H1 (cell line): Measurements from ENCODE around the gene LDLRAD3. TPM values are rescaled to one million over a fixed set of nuclear protein-coding genes. Genes with fewer than 3 reads are reported as not detected.

Experiments
- CTCF ChIA-PET: fragments of 300-600 bp; sonication (Branson Sonifier 250); formaldehyde crosslinking; loops from one replicate; lab custom pipeline; 2021; ENCODE audit not compliant: partially characterized antibody; lab: Charles Lee
- POLR2A ChIA-PET: fragments of 300-600 bp; sonication (Branson Sonifier 250); formaldehyde crosslinking; loops from one replicate; lab custom pipeline; 2021; ENCODE audit warnings: inconsistent platforms; ENCODE audit not compliant: partially characterized antibody; lab: Charles Lee
- DNase-seq, 2 experiments: peaks; one replicate each; pipeline versions ENCODE4 v3.0.0 to v3.0.0-alpha.2; 2010 to 2022; ENCODE audit warnings: low spot score in 2 of 2, low read depth in 1 of 2, mixed read lengths in 1 of 2
- FAIRE-seq: peaks from 2 replicates; lab custom pipeline; 2011; peaks lifted over from hg19 to GRCh38; lab: Jason Lieb, UNC
- H2AFZ ChIP-seq: 2 replicates; pipeline ENCODE4 v1.8.1; 2012; ENCODE audit warnings: low read length, inconsistent platforms
- H2AK5ac ChIP-seq: 2 replicates; pipeline ENCODE4 v1.6.1; 2013; ENCODE audit warnings: low read depth, low read length
- H2BK120ac ChIP-seq: replicated peaks from 2 replicates; pipeline ENCODE3; 2013; ENCODE audit warnings: low read depth, low read length, inconsistent platforms
- H2BK12ac ChIP-seq: 2 replicates; pipeline ENCODE4 v1.6.1; 2013; ENCODE audit warnings: low read depth, low read length
- H2BK15ac ChIP-seq: 2 replicates; pipeline ENCODE4 v1.6.1; 2013; ENCODE audit warnings: low read length
- H2BK20ac ChIP-seq: 2 replicates; pipeline ENCODE4 v1.6.1; 2013; ENCODE audit warnings: low read length
- H2BK5ac ChIP-seq: 2 replicates; pipeline ENCODE4 v1.6.1; 2013; ENCODE audit warnings: low read depth, low read length
- H3K14ac ChIP-seq: 2 replicates; pipeline ENCODE4 v1.6.1; 2013; ENCODE audit warnings: inconsistent platforms; ENCODE audit not compliant: insufficient read length
- H3K18ac ChIP-seq: 2 replicates; pipeline ENCODE4 v1.6.1; 2013; ENCODE audit warnings: low read length; ENCODE audit errors: extremely low read depth
- H3K23ac ChIP-seq: 2 replicates; pipeline ENCODE4 v1.6.1; 2013; ENCODE audit warnings: inconsistent platforms; ENCODE audit not compliant: insufficient read length
- H3K23me2 ChIP-seq: 2 replicates; pipeline ENCODE4 v1.6.1; 2013; ENCODE audit warnings: low read depth, low read length
- H3K27ac ChIP-seq: 2 replicates; pipeline ENCODE4 v1.6.1; 2011; ENCODE audit warnings: low read depth, low read length, inconsistent platforms
- H3K27me3 ChIP-seq, 4 experiments: replicated peaks in 1 of 4; 1 replicate in 1 of 4; 2 replicates in 3 of 4; pipeline versions ENCODE4 v1.6.1 to v1.8.1; 2011 to 2013; ENCODE audit warnings: low read length in 3 of 4, mild to moderate bottlenecking in 3 of 4, inconsistent platforms in 2 of 4, mixed read lengths in 2 of 4, moderate library complexity in 1 of 4; ENCODE audit not compliant: control insufficient read depth in 3 of 4, insufficient read depth in 3 of 4; ENCODE audit errors: extremely low read depth in 1 of 4
- H3K36me3 ChIP-seq, 4 experiments: 2 replicates each; pipeline versions ENCODE4 v1.6.1 to v1.8.1; 2011 to 2013; ENCODE audit warnings: mild to moderate bottlenecking in 4 of 4, low read length in 3 of 4, moderate library complexity in 2 of 4, control low read depth in 1 of 4, inconsistent platforms in 1 of 4; ENCODE audit not compliant: insufficient read depth in 4 of 4, control insufficient read depth in 2 of 4
- H3K4ac ChIP-seq: replicated peaks from 2 replicates; pipeline ENCODE3; 2013; ENCODE audit warnings: low read length, low read depth, mixed read lengths, inconsistent platforms; ENCODE audit not compliant: insufficient read length
- H3K4me1 ChIP-seq, 4 experiments: replicated peaks in 1 of 4; 1 replicate in 1 of 4; 2 replicates in 3 of 4; pipeline versions ENCODE4 v1.6.1 to v1.8.1; 2011 to 2013; ENCODE audit warnings: low read length in 3 of 4, inconsistent platforms in 2 of 4, mixed read lengths in 1 of 4; ENCODE audit not compliant: insufficient read depth in 4 of 4, control insufficient read depth in 3 of 4
- H3K4me2 ChIP-seq, 2 experiments: 2 replicates each; pipeline versions ENCODE4 v1.6.1 to v1.8.1; 2011 to 2013; ENCODE audit warnings: low read depth in 2 of 2, low read length in 2 of 2, control low read depth in 1 of 2, inconsistent platforms in 1 of 2, mild to moderate bottlenecking in 1 of 2; ENCODE audit not compliant: insufficient read depth in 1 of 2
- H3K4me3 ChIP-seq, 4 experiments: fragments of 200-600, 300-600 bp in 1 of 4; sonication (generic), shearing (Covaris generic), sonication (Bioruptor Twin) in 1 of 4; 2 replicates each; pipeline versions ENCODE4 v1.5.1 to v1.8.1; 2011 to 2016; ENCODE audit warnings: low read length in 4 of 4, low read depth in 3 of 4, control low read depth in 2 of 4, inconsistent platforms in 2 of 4, mild to moderate bottlenecking in 2 of 4, mixed read lengths in 1 of 4, moderate library complexity in 1 of 4; ENCODE audit not compliant: insufficient read depth in 2 of 4; ENCODE audit errors: extremely low read depth in 1 of 4
- H3K56ac ChIP-seq: replicated peaks from 2 replicates; pipeline ENCODE3; 2013; ENCODE audit warnings: low read depth, mild to moderate bottlenecking, mixed read lengths, low read length, inconsistent platforms; ENCODE audit not compliant: insufficient read length
- H3K79me1 ChIP-seq: 2 replicates; pipeline ENCODE4 v1.6.1; 2013; ENCODE audit warnings: low read depth, low read length, control low read depth
- H3K79me2 ChIP-seq, 2 experiments: 2 replicates each; pipeline versions ENCODE4 v1.6.1 to v1.8.1; 2012 to 2013; ENCODE audit warnings: low read length in 2 of 2, mild to moderate bottlenecking in 2 of 2, inconsistent platforms in 1 of 2; ENCODE audit not compliant: insufficient read depth in 2 of 2, control insufficient read depth in 1 of 2
- H3K9ac ChIP-seq, 4 experiments: replicated peaks in 1 of 4; 1 replicate in 1 of 4; 2 replicates in 3 of 4; pipeline versions ENCODE4 v1.6.1 to v1.8.1; 2011 to 2013; ENCODE audit warnings: low read depth in 3 of 4, low read length in 3 of 4, control low read depth in 2 of 4, mild to moderate bottlenecking in 2 of 4, moderate library complexity in 2 of 4, inconsistent platforms in 1 of 4; ENCODE audit errors: extremely low read depth in 1 of 4
- H3K9me3 ChIP-seq, 2 experiments: 2 replicates each; pipeline versions ENCODE4 v1.6.1 to v1.8.1; 2012 to 2013; ENCODE audit warnings: mild to moderate bottlenecking in 2 of 2, moderate library complexity in 2 of 2, control low read depth in 1 of 2, inconsistent platforms in 1 of 2, low read depth in 1 of 2, low read length in 1 of 2, mixed read lengths in 1 of 2; ENCODE audit not compliant: insufficient read depth in 2 of 2
- H4K20me1 ChIP-seq, 2 experiments: replicated peaks in 1 of 2; 2 replicates each; pipeline versions ENCODE3 to v1.8.1; 2011 to 2013; ENCODE audit warnings: inconsistent platforms in 2 of 2, low read length in 2 of 2, mild to moderate bottlenecking in 1 of 2; ENCODE audit not compliant: insufficient read depth in 2 of 2, control insufficient read depth in 1 of 2
- H4K5ac ChIP-seq: 2 replicates; pipeline ENCODE4 v1.6.1; 2013; ENCODE audit warnings: low read length, low read depth, mixed read lengths, inconsistent platforms; ENCODE audit not compliant: insufficient read length
- H4K8ac ChIP-seq: 2 replicates; pipeline ENCODE4 v1.8.0; 2013; ENCODE audit warnings: mild to moderate bottlenecking, moderate library complexity, low read length, inconsistent platforms; ENCODE audit not compliant: insufficient read depth; ENCODE audit errors: extremely low read depth
- H4K91ac ChIP-seq: replicated peaks from 2 replicates; pipeline ENCODE3; 2013; ENCODE audit warnings: low read length, mixed read lengths, inconsistent platforms; ENCODE audit not compliant: insufficient read length
- WGBS, 2 experiments: shearing (Covaris generic) in 1 of 2; methylation state at CpG; one replicate each; pipeline versions ENCODE4 v1.1.6 to v1.1.7; 2013 to 2015; ENCODE audit warnings: low lambda C conversion rate in 2 of 2, mixed read lengths in 2 of 2, inconsistent platforms in 1 of 2, low coverage in 1 of 2, missing lambda C conversion rate in 1 of 2; ENCODE audit not compliant: insufficient replicate concordance in 2 of 2, insufficient coverage in 1 of 2, insufficient read length in 1 of 2; ENCODE audit errors: extremely low coverage in 1 of 2, missing lambda C conversion rate in 1 of 2; 5-methylcytosine and 5-hydroxymethylcytosine counted together
- polyA plus RNA-seq, 7 experiments: library from polyadenylated mRNA; depleted of rRNA in 3 of 7; stranded (reverse) in 5 of 7; unstranded in 2 of 7; fragments of >200 nt in 5 of 7; fragments of 200-250 nt in 2 of 7; gene quantifications; 1 replicate in 5 of 7; 2 replicates in 1 of 7; 4 replicates in 1 of 7; pipeline versions ENCODE4 v1.2.1 to v1.2.3, GENCODE V29; 2011 to 2013; ENCODE audit warnings: missing spikeins in 2 of 7, mixed read lengths in 2 of 7
- total RNA-seq: library from RNA; stranded (reverse); fragmentation: NEBNext Ultra II Directional; extraction: Animal tissue kit (Norgen Biotek cat#: 25700); gene quantifications from 2 replicates; pipeline ENCODE4 v1.2.1, GENCODE V29; 2021

The LDLRAD3 gene
- total and polyA plus RNA-seq, 2 of the 8 experiments (the other 6 are each of a cell fraction or from before 2014, with no cell fraction given) = 18.6 to 22.8 TPM

DNA sequence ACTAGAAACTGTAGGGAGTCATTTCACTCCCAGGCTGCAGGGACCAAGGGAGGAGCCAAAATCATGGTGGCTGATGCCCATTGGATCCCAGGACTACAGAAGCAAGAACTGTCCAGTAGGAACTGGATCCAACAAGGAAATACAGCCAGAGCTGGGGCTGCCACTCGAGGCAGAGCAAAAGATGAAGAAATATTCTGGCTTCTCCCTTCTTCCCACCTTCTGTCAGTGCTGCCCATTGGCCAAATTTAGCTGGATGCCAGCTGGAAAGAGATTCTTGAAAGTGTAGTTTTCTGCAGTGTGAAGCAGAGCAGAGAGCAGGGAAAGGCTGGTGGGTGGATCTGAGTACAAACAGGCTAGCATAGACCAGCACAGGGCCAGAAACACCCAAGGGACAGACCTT is 299.8 kb downstream of the LDLRAD3 start:
- no peaks in the 10 kb centered on the region for H3K4me1 ChIP-seq
- no peak overlapping the region for H2AFZ ChIP-seq
- H3K79me1 ChIP-seq = no peaks in the 10 kb centered on the region; the same call in 1 of the 2 replicates
- ChIA-PET CTCF (interaction anchor here (0.7 to 3.0 kb wide), 3 partner anchors 10 to 21 kb away, joined by 3 to 13 read pairs (median 3); no protein-coding TSS in a partner anchor), POLR2A (no interaction called here)
- no peaks in the 10 kb centered on the region for H3K23me2 ChIP-seq
- H4K5ac ChIP-seq = no peak overlapping the region
- no peaks in the 10 kb centered on the region for H3K36me3 ChIP-seq
- no peak overlapping the region for H2BK15ac ChIP-seq
- peak overlapping the region; percentile 31; the same call in 1 of the 2 replicates for H4K8ac ChIP-seq
- DNase-seq (no peak), FAIRE-seq (no peak)
- H3K56ac ChIP-seq = no peak overlapping the region
- H4K20me1 ChIP-seq = peaks cover 0 to 2% of the 10 kb centered on the region in 2 experiments
- no peak overlapping the region for H3K9ac ChIP-seq
- WGBS, 2 experiments = 75% methylated on average over 1 of the region's 1 CpG; no CpG with 5 or more reads in 1 of the 2 experiments
- H3K9me3 ChIP-seq = no peaks in the 10 kb centered on the region
- H3K4me2 ChIP-seq = no peak overlapping the region
- H2AK5ac ChIP-seq = no peak overlapping the region
- H3K4ac ChIP-seq = no peak overlapping the region
- H2BK5ac ChIP-seq = no peak overlapping the region
- no peaks in the 10 kb centered on the region for H3K27me3 ChIP-seq
- H3K4me3 ChIP-seq = no peak overlapping the region
- no peak overlapping the region for H3K27ac ChIP-seq
- no peak overlapping the region for H2BK20ac ChIP-seq
- H3K23ac ChIP-seq = no peak overlapping the region
- H2BK12ac ChIP-seq = no peak overlapping the region
- H3K14ac ChIP-seq = no peak overlapping the region
- no peak overlapping the region for H4K91ac ChIP-seq
- no peak overlapping the region for H2BK120ac ChIP-seq
- no peak overlapping the region for H3K18ac ChIP-seq
- H3K79me2 ChIP-seq = no peaks in the 10 kb centered on the region
